NCI-H187 treated with DMSO at 0.1 percent for 48 hours (cell line): ENCODE results near the gene RCOR1.

Experiments used
- DNase-seq: peaks from one replicate; lab custom pipeline; 2025; lab: John Stamatoyannopoulos, UW

Gene RCOR1

DNA sequence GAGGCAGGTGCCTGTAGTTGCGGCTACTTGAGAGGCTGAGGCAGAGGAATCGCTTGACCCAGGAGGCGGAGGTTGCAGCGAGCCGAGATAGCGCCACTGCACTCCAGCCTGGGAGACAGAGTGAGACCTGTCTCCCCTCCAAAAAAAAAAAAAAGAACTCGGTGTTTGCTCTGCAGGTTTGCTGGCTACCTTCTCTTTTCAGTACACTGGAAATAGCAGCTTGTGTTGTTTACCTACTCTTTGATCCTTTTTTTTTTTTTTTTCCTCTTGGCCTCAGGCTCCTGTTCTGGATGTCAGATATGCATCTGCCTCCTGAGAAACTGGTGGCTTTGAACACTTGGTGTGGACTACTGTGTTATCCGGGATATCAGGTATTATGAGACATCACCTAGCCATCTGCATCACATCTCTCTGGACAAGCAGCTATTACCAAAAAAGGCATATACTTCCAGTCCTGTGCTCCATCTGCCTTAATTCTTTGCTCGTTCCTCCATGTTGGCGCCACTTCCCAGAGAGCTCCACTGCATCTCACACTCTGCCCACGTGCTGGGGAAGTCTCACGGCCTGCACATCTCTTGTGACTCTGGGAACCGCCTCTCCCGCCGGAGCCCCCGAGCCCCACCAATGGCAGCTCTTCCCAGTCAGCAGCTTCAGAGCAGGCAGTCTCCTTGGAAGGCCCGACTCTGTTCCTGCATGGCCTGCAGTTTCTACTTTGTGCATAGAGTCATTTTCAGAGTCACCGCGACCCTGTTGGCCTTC, 133.9 kb downstream of the RCOR1 start:
- DNase-seq, result no peak

GRCh38 chr14:102727336-102728095, 135.1 kb downstream of the RCOR1 start:
- no peak for DNase-seq

GRCh38 chr14:102728501-102728900, 136.1 kb downstream of the RCOR1 start:
- DNase-seq, result no peak

DNA sequence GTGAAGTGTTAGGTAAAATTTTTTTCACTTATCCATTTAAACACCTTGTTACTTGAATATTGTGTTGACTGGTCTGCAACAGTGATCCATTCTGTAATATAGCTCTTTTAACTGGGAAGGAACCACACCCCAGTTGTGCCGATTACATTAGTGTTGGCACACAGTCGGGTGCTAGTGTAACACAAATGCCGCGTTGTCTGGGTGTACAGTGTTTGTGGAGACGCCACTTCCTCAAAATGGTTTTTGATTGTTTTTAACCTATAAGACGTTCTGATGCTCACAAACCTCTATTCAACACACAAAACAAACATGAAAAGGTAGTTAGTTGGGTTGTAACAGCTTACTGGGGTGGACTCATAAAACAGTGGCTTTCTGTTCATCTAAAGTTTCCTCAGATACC, 136.8 kb downstream of the RCOR1 start:
- no peak for DNase-seq

DNA sequence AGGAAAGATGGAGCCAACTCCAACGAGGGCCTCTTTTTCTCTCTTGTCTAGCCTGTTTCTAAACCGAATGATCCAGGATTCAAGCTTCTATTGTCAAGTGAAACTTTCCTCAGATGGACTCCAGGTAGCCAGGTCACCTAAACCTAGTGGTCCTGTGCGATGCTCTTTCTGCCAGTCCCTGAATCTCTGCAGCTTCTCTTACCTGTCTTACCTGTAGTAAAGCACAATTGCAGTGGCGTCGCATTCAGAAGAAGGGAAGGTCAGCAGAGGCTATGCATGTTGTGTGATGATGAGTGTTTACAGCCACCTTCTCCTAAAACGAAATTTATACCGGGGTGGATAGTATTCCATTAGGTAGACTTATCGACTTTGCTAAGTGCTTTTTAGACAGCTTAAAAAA, 137.4 kb downstream of the RCOR1 start:
- no peak for DNase-seq

DNA sequence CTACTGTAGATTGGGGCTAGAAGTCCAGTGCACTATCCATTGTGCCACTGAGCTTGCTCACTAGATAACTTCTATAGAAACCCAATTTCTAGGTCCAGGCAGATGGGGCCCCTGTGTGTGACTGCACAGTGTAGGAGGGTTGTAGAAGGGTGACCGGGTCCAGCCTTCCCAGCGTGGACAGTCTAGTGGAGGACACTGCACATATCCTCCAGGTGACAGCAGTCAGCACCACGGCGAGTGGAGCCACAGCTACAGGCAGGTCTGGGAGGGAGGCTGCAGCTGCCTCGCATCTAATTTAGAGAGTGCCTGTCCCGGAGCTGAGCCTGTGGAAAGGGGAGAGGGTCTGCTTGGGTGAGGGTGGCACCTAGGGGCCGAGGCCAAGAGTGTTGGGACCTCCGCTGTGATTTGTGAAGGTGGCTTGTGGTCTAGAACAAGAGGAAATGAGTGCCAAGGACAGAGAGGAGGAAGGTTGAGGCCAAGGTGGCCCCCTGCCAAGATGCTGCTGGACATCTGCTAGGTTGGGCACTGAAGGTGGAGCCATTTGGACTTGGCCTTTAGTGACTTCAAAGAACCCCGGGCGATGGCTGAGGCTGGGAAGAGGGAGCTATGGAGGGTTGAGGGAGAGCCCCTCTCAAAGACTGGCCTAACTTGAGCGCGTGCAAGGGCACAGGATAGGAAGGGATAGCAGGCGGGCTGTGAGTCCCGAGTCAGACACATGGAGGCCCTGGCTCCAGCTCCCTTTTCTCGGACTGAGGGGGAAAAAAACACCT, 138.8 kb downstream of the RCOR1 start:
- DNase-seq, result no peak

GRCh38 chr14:102731871-102732800, 139.7 kb downstream of the RCOR1 start:
- DNase-seq, result peak; percentile 62

GRCh38 chr14:102732924-102733323, 140.5 kb downstream of the RCOR1 start:
- no peak for DNase-seq

- no peak for DNase-seq
These were observed 140.9 kb downstream of the RCOR1 start for GRCh38 chr14:102733326-102733725.

GRCh38 chr14:102734436-102734835, 142.0 kb downstream of the RCOR1 start:
- DNase-seq, result no peak

GRCh38 chr14:102736956-102737355, 144.5 kb downstream of the RCOR1 start:
- DNase-seq, result no peak

- DNase-seq, result no peak
These were observed 145.2 kb downstream of the RCOR1 start for GRCh38 chr14:102737402-102738372.

GRCh38 chr14:102738373-102739189, 146.1 kb downstream of the RCOR1 start:
- DNase-seq, result no peak

- DNase-seq, result no peak
These were observed 146.7 kb downstream of the RCOR1 start for GRCh38 chr14:102739190-102739469.

- DNase-seq, result no peak
These were observed 154.4 kb downstream of the RCOR1 start for GRCh38 chr14:102746634-102747438.

GRCh38 chr14:102748806-102749205, 156.4 kb downstream of the RCOR1 start:
- no peak for DNase-seq

DNA sequence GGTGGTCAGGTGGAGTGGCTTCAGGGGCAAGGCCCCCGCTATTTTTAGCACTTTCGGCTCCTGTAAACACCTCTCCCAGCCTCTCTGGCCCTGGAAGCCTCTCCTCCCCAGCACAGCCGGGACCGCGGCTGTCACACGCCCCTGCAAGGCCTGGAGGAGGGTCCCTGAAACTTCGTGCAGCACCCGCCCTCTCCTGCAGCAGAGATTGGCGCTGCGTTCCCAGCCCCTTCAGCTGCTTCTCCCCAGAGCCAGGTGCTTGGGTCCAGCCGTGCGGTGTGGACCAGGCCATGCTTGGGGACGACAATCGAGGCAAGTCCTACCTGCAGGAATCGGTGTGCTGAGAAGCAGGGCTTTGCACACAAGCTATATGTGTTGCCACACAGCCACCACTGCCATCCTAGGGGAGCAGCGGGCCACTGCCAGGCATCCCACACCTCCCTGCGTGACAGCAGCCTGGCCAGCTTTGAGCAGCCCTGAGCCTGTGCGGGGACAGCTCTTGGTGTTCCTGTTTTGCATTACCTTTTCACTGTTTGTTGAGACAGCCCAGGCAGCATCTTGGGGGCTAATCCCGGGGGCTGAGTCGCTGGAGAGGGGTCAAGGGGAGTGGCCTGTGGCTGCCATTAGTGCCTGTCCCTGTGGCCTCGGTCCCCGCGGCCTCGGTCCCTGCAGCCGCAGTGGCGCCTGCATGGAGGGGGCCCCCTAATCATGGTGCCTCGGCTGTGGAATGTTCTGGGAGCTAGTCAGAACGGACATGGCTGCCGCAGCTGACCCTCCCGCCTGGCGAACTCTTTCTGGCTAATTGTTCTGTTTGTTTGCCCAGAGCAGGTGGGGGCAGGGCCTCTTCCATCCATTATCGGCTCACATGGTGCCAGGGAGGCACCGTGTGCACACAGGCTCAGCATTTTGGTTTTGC, 157.2 kb downstream of the RCOR1 start:
- DNase-seq, result peak; percentile 15

DNA sequence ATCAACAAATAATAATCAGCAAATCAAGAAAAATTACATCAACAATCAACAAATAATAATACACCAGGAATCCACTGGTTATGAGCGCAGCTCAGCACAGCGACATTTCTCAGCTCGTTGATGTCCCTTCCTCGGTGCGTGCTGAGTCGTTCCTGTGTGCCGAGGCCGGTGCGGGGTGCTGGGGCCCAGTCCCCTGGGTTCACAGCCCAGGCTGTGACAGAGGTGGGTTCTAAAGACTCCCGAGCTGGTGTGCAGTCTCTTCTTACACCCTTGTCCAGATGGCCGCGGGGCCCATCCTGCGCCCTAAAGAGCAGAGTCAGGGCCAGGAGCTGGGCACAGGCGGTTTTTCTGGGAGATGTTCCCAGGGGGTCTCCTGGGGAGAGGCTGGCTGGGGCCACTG, 157.9 kb downstream of the RCOR1 start:
- DNase-seq, result no peak
